GM10266 (cell line): ENCODE data around the gene TTC32.

Experiments
- DNase-seq: peaks from one replicate; pipeline ENCODE4 v3.0.0; 2012; ENCODE audit errors: extremely low spot score
- CTCF ChIP-seq: IDR thresholded peaks from 2 replicates; pipeline ENCODE4 v1.5.1; 2012; ENCODE audit warnings: mild to moderate bottlenecking, low read depth; ENCODE audit not compliant: control insufficient read depth, insufficient read depth; ENCODE audit errors: missing control alignments

The TTC32 gene

GRCh38 chr2:19911808-19912509 is 10.2 kb upstream of the TTC32 start:
- DNase-seq = no peak
- no peak for TF ChIP-seq CTCF

DNA sequence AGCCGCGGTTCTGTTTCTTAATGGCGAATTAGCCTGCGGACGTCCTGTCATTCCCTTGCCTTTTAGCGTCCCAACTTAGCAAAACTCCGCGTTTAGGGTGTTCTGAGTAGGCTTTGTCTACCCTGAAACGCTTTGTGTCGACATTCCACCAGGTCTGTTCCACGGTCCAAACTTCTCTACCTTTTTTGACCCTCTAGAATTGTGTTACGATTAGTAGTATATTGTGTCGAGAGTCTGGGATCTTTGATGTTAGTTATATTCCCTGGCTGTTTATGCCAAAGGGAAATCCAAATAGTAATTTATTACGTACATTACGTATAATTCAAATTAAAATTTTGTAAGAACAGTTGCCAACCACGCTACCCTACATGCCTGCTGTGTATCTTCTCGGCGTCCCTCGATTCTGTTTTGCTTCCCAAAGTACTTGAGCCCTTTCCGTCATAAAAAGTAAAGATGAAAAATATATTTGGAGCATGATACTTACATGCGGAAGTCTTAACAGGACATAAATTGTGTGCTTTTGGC is 495 bp upstream of the TTC32 start:
- TF ChIP-seq CTCF = no peak
- DNase-seq = no peak

DNA sequence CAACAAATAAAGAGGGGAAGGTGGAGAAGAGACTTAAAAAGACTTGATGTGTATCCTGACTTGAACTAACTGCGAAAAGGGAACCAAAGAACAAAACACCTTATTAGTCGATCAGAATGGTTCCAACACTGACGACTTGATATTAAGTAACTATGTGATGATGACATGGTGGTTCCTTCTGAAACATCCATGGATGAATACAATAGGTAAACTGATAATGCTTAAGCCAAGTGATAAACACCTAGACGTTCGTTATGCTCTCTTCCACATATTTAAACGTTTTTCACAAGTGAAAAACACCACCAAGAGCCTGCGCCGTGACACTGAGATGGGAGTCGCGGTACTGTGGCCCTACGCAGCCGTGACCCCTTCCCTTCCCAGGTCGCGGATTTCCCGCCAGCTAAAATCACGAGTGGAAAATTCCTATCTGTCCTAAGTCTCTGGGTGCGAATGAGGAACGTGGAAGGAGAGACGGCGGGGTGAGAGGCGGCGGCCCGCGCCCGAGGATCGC is 797 bp downstream of the TTC32 start:
- no peak for TF ChIP-seq CTCF
- no peak for DNase-seq

DNA sequence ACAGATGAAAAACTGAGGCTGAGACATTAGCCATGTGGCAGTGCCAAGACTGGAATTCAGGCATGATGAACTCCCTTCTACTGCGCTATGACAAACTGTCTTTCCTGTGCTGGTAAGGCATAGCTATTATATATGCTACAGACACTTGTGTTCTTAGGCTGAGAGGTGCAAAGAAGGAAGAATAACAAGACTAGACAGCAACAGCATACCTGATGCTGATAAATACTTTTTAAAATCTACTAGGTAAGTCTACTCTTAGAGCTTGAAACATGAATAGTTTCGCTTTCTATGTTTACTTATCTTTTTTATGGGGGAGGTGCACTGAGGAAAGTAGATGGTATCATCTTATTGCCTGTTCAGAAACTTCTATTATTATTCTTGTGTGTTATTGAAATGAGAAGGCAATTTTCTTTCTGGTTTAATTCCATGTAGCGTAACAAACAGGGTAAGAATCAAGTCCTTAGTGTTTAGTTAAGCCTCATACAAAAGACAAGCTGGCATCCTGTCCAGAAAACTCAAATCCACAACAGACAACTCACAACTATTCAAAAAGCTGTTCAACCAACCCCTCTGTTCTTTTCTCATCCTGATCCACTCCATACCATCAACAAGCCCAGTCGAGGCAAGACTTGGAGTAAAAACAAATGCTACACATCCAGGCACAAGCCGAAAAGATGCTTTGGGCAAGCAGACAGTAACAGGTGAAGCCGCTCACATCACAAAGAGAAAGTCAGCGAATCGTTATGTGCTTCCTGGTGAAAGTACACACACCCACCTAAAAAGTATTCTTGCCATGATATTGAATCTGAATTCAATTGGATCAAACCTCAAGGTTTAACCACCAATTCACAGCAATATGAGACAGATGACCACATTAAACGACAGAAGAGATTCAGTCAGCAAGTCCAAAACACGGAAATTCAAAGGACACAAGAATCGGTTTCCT is 1.5 kb downstream of the TTC32 start:
- TF ChIP-seq CTCF = no peak
- DNase-seq = no peak

GRCh38 chr2:19898592-19899329 is 3.0 kb downstream of the TTC32 start:
- no peak for TF ChIP-seq CTCF
- no peak for DNase-seq

GRCh38 chr2:19897623-19898245 is 4.0 kb downstream of the TTC32 start:
- TF ChIP-seq CTCF = no peak
- no peak for DNase-seq
